GM20000 (cell line): Measurements from ENCODE around the gene AOAH.
"Not testable (repeated sequence)": the region's sequence is repeated elsewhere in the genome, so short reads cannot be mapped to it uniquely, and the experiment has no call there.

Experiments used
- DNase-seq: peaks from one replicate; pipeline ENCODE4 v3.0.0; 2012; ENCODE audit warnings: low spot score
- TF ChIP-seq, protein P1 (sequence below): IDR thresholded peaks from 2 replicates; pipeline ENCODE4 v1.5.1; 2012; ENCODE audit warnings: mild to moderate bottlenecking, control low read depth; ENCODE audit errors: extremely low read depth, missing control alignments

The AOAH gene

GRCh38 chr7:36653663-36654355 is 70.5 kb downstream of the AOAH start:
- TF ChIP-seq, protein P1, sequence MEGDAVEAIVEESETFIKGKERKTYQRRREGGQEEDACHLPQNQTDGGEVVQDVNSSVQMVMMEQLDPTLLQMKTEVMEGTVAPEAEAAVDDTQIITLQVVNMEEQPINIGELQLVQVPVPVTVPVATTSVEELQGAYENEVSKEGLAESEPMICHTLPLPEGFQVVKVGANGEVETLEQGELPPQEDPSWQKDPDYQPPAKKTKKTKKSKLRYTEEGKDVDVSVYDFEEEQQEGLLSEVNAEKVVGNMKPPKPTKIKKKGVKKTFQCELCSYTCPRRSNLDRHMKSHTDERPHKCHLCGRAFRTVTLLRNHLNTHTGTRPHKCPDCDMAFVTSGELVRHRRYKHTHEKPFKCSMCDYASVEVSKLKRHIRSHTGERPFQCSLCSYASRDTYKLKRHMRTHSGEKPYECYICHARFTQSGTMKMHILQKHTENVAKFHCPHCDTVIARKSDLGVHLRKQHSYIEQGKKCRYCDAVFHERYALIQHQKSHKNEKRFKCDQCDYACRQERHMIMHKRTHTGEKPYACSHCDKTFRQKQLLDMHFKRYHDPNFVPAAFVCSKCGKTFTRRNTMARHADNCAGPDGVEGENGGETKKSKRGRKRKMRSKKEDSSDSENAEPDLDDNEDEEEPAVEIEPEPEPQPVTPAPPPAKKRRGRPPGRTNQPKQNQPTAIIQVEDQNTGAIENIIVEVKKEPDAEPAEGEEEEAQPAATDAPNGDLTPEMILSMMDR = no peak
- DNase-seq = no peak

- TF ChIP-seq, protein P1 = no peak
- DNase-seq = no peak
Observed at GRCh38 chr7:36653008-36653662, 71.2 kb downstream of the AOAH start.

DNA sequence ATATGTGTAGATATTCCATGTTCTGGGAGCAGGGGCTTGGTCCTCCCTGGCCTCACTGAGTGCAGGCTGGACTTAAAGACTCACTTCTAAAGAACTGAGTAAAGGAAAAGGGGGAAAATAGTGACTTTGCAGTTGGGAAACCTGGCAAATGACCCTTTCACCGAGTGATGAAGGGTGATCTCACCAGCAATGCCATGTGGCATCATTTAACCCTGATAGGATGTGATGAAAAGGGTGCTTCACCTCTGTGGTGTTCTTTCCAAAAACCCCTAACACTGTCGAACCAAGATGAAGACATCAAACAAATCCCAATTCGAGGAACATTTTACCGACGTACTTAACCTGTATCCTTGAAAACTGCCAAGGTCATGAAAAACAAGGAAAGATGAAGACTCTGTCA is 71.9 kb downstream of the AOAH start:
- TF ChIP-seq, protein P1 = no peak
- DNase-seq = no peak

- no peak for DNase-seq
- TF ChIP-seq, protein P1 = no peak
Observed at GRCh38 chr7:36651404-36651803, 72.9 kb downstream of the AOAH start.

- TF ChIP-seq, protein P1 = no peak
- DNase-seq = no peak
Observed at GRCh38 chr7:36650766-36651312, 73.5 kb downstream of the AOAH start.

- DNase-seq = no peak
- TF ChIP-seq, protein P1 = no peak
Observed at GRCh38 chr7:36650320-36650719, 74.0 kb downstream of the AOAH start.

- DNase-seq = not testable (repeated sequence)
Observed at GRCh38 chr7:36649319-36649718, 75.0 kb downstream of the AOAH start.
